Measurements from ENCODE around the gene IDH3G.

GRCh38 chrX:153802513-153803045 lies 8.4 kb upstream of the IDH3G start:
- no peak for TF ChIP-seq CTCF (IDR thresholded peaks at IDR 0.05)
- TF ChIP-seq POLR2A (IDR thresholded peaks at IDR 0.05): no peak

All from uterus (tissue), 2 donors.